ENCODE data around the gene LYG1.
"Not testable (repeated sequence)": the region's sequence is repeated elsewhere in the genome, so short reads cannot be mapped to it uniquely, and the experiment has no call there.

DNA sequence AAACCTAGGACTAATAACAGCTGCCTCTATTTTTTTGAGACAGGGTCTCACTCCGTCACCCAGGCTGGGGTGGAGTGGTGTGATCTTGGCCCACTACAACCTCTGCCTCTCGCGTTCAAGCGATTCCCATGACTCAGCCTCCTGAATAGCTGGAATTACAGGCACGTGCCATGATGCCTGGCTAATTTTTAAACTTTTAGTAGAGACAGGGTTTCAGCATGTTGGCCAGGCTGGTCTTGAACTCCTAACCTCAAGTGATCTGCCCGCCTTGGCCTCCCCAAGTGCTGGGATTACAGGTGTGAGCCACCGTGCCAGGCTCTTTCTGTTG is 16.8 kb upstream of the LYG1 start:
- TF ChIP-seq, protein P1, sequence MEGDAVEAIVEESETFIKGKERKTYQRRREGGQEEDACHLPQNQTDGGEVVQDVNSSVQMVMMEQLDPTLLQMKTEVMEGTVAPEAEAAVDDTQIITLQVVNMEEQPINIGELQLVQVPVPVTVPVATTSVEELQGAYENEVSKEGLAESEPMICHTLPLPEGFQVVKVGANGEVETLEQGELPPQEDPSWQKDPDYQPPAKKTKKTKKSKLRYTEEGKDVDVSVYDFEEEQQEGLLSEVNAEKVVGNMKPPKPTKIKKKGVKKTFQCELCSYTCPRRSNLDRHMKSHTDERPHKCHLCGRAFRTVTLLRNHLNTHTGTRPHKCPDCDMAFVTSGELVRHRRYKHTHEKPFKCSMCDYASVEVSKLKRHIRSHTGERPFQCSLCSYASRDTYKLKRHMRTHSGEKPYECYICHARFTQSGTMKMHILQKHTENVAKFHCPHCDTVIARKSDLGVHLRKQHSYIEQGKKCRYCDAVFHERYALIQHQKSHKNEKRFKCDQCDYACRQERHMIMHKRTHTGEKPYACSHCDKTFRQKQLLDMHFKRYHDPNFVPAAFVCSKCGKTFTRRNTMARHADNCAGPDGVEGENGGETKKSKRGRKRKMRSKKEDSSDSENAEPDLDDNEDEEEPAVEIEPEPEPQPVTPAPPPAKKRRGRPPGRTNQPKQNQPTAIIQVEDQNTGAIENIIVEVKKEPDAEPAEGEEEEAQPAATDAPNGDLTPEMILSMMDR (IDR thresholded peaks at IDR 0.05 in 8 of 11, conservative IDR thresholded peaks at IDR 0.05 in 3 of 11) = not testable (repeated sequence)
- TF ChIP-seq POLR2AphosphoS5 (IDR thresholded peaks at IDR 0.05) = not testable (repeated sequence)
